SIG-M5 (cell line): ENCODE data around the gene RGS21.
"Not testable (repeated sequence)": the region's sequence is repeated elsewhere in the genome, so short reads cannot be mapped to it uniquely, and the experiment has no call there.

Source experiments
- DNase-seq: peaks from one replicate; lab custom pipeline; 2025; lab: John Stamatoyannopoulos, UW

The RGS21 gene

GRCh38 chr1:192316942-192317450 lies at the start of gene RGS21:
RGS21 (plus strand) TSS chr1:192316992; CDS start chr1:192343037, 26,045 bp downstream.
- DNase-seq = no peak

GRCh38 chr1:192268468-192269052 lies 48.2 kb upstream of the RGS21 start:
- DNase-seq = no peak

GRCh38 chr1:192270398-192270797 lies 46.4 kb upstream of the RGS21 start:
- no peak for DNase-seq

- no peak for DNase-seq
Observed at GRCh38 chr1:192272732-192273131, 44.1 kb upstream of the RGS21 start.

- DNase-seq = no peak
Observed at GRCh38 chr1:192274588-192274987, 42.2 kb upstream of the RGS21 start.

- no peak for DNase-seq
Observed at GRCh38 chr1:192277635-192278034, 39.2 kb upstream of the RGS21 start.

GRCh38 chr1:192284927-192285326 lies 31.9 kb upstream of the RGS21 start:
- no peak for DNase-seq

GRCh38 chr1:192303029-192303428 lies 13.8 kb upstream of the RGS21 start:
- DNase-seq = no peak

GRCh38 chr1:192308314-192308713 lies 8.5 kb upstream of the RGS21 start:
- not testable (repeated sequence) for DNase-seq

GRCh38 chr1:192311281-192311680 lies 5.5 kb upstream of the RGS21 start:
- no peak for DNase-seq

GRCh38 chr1:192327997-192328396 lies 11.2 kb downstream of the RGS21 start:
- no peak for DNase-seq

GRCh38 chr1:192342842-192343241 lies 26.1 kb downstream of the RGS21 start:
- no peak for DNase-seq

- DNase-seq = no peak
Observed at GRCh38 chr1:192343344-192343743, 26.6 kb downstream of the RGS21 start.

GRCh38 chr1:192349314-192349713 lies 32.5 kb downstream of the RGS21 start:
- DNase-seq = no peak

- DNase-seq = no peak
Observed at GRCh38 chr1:192350356-192350755, 33.6 kb downstream of the RGS21 start.

GRCh38 chr1:192351550-192351949 lies 34.8 kb downstream of the RGS21 start:
- DNase-seq = no peak

GRCh38 chr1:192357924-192358323 lies 41.1 kb downstream of the RGS21 start:
- DNase-seq = no peak

GRCh38 chr1:192358402-192358801 lies 41.6 kb downstream of the RGS21 start:
- DNase-seq = no peak

- DNase-seq = no peak
Observed at GRCh38 chr1:192358822-192359221, 42.0 kb downstream of the RGS21 start.

- DNase-seq = no peak
Observed at GRCh38 chr1:192363177-192363576, 46.4 kb downstream of the RGS21 start.

- DNase-seq = no peak
Observed at GRCh38 chr1:192367436-192367835, 50.6 kb downstream of the RGS21 start.

GRCh38 chr1:192375306-192375705 lies 58.5 kb downstream of the RGS21 start:
- DNase-seq = no peak

- no peak for DNase-seq
Observed at GRCh38 chr1:192376374-192376773, 59.6 kb downstream of the RGS21 start.

- DNase-seq = no peak
Observed at GRCh38 chr1:192378276-192378675, 61.5 kb downstream of the RGS21 start.
